Measurements from ENCODE around the gene GSPT1.
"Not testable (repeated sequence)": the region's sequence is repeated elsewhere in the genome, so short reads cannot be mapped to it uniquely, and the experiment has no call there.

The GSPT1 gene

GRCh38 chr16:11851294-11852091 is 64.3 kb downstream of the GSPT1 start, which contains the start of gene RSL1D1:
Gene RSL1D1, minus strand, starts transcription at chr16:11851542. Its CDS starts 30 bp downstream, at chr16:11851512.
- DNase-seq = peak; percentile 88

- no peak for DNase-seq
These were observed 66.9 kb downstream of the GSPT1 start for GRCh38 chr16:11848842-11849241.

DNA sequence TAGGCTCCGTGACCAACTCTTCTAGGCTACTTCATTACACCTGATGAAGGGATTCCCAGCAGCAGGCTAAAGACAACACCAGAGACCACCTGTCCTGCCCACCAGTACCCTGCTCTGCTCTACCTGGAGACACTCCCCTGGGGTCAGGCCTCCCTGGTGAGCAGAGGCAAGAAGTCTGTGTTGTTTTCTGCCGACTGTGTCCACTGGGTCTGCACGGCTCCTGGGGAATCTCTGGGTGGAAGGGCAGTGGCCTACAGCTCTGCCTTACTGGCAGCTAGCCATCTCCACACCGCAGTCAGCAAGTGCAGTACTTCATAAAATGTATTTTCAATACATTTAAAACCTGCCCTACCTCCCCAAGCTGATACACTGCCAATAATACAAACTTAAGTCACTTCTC is 71.3 kb downstream of the GSPT1 start:
- no peak for DNase-seq

DNA sequence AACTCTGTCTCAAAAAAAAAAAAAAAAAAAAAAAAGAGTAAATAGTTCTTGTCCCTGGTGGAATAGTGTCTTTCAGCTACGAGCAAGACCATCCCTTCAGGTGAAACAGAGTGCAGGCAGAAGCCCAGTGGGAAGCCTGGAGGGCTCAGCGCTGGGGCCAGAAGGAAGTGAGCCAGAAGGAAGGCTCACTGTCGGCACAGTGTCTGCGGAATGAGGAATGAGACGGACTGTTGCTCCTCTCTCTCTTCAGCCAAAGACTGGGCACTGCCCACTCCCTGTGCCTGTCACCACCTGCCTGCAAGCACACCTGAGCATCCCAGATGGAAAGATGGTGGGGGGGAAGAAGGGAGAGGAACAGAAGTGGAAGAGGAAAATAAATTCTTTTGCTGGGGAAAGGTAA is 71.9 kb downstream of the GSPT1 start:
- no peak for DNase-seq

GRCh38 chr16:11843206-11843605 is 72.5 kb downstream of the GSPT1 start:
- no peak for DNase-seq

DNA sequence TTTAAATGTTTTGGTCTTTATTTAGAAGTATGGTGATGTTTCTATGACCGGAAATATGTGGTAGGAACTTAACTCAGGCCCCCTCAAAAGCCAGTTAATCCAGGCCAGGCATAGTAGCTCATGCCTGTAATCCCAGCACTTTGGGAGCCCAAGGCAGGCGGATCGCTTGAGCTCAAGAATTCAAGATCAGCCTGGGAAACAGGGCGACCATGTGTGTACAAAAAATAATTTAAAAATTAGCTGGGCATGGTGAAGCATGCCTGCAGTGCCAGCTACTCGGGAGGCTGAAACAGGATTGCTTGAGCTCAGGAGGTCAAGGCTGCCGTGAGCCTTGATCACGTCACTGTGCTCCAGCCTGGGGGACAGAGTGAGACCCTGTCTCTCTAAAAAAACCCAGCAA is 74.7 kb downstream of the GSPT1 start:
- DNase-seq = no peak

- no peak for DNase-seq
These were observed 79.0 kb downstream of the GSPT1 start for GRCh38 chr16:11836650-11837244.

GRCh38 chr16:11835891-11836649 is 79.7 kb downstream of the GSPT1 start:
- peak; percentile 77 for DNase-seq

GRCh38 chr16:11835309-11835708 is 80.4 kb downstream of the GSPT1 start:
- DNase-seq = no peak

DNA sequence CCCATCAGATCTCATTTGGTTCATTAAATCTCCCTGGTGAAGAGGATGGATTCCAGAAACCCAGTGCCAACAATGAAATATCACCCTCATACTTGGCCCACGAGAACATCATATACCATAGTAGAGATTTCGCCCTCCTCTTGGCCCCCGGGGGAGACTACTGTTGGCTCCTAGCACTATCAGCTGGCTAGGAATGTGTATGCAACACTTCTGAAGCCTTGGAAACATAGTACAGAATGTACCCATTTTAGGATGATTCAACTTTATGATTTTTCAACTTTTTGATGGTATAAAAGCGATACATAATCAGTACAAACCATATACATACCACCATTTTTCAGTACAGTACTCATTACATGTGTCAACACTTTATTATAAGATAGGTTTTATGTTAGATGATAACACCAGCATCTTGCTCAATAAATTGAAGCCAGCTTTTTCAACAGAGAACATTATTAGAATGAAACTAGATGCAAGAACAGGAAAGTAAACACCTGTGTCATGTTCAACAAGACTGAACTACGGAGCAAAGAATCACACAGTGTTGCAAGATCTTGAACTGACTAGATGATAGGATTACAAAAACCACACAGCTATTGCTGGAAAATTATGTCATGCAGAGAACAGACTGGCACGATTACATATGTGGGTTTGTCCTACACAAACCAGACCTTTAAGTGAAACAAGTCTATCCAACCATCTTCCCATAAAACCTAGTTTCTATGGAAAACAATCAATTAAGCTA is 81.6 kb downstream of the GSPT1 start:
- DNase-seq = no peak

DNA sequence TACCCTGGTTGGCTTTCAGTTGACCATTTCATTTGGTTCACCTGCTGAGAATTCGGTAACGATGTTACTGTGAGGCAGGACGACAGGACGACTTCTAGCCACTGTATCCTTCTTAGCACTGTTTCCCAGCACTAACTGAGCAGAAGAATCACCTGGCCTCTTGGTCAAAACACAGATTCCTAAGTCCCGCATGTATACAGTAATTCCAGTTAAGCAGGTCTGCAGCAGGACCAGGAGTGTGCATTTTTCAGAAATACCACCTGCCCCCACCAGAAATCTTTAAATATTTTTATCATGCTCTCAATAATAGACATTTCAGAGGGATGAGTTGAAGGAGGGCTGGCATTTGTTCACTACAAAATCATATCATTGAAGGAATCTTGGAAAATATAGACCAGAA is 87.1 kb downstream of the GSPT1 start:
- DNase-seq = no peak

DNA sequence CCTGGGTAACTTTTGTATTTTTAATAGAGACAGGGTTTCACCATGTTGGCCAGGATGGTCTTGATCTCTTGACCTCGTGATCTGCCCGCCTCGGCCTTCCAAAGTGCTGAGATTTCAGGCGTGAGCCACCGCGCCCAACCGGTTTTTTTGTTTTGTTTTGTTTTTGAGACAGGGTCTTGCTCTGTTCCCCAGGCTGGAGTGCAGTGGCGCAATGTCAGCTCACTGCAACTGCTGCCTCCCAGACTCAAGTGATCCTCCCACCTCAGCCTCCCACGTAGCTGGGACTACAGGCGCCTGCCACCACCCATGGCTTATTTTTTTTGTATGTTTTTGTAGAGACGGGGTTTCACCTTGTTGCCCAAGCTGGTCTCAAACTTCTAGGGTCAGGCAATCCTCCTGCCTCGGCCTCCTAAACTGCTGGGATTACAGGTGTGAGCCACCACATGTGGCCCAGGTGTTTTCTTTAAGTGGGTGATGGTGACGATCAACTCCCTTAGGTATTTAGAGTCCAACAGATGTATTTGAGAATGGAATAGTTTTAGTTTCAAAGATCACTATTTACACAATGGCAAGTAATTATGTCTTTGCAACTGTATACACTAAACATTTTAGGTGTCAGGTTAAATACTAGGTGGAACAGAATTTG is 90.1 kb downstream of the GSPT1 start:
- not testable (repeated sequence) for DNase-seq

- DNase-seq = no peak
These were observed 91.4 kb downstream of the GSPT1 start for GRCh38 chr16:11824362-11824761.

- DNase-seq = not testable (repeated sequence)
These were observed 92.1 kb downstream of the GSPT1 start for GRCh38 chr16:11823645-11824044.

- no peak for DNase-seq
These were observed 96.0 kb downstream of the GSPT1 start for GRCh38 chr16:11819798-11820197.

GRCh38 chr16:11818970-11819369 is 96.8 kb downstream of the GSPT1 start:
- DNase-seq = not testable (repeated sequence)

Measured in DMS 273 treated with DMSO at 0.1 percent for 48 hours (cell line).